MCF 10A (cell line): ENCODE results near the gene PHF1. TPM values are rescaled to one million over a fixed set of nuclear protein-coding genes. Genes with fewer than 3 reads are reported as not detected.

Experiments
- BruUV-seq: library from RNA; stranded (reverse); fragments of 400-500 nt; replicated peaks from 2 replicates; lab custom pipeline; 2021; lab: Mats Ljungman, UMichigan
- CTCF ChIA-PET: fragments of 300-600 bp; sonication (Branson Sonifier 250); formaldehyde crosslinking; extraction: SDS; loops from one replicate; lab custom pipeline; 2021; ENCODE audit warnings: antibody characterized with exemption, inconsistent platforms; lab: Yijun Ruan, JAX
- POLR2A ChIA-PET: fragments of 300-600, 350-650 bp; sonication (Branson Sonifier 250); formaldehyde crosslinking; extraction: SDS; loops from one replicate; lab custom pipeline; 2020; ENCODE audit warnings: antibody characterized with exemption, inconsistent platforms; lab: Yijun Ruan, JAX
- DNase-seq: peaks from one replicate; pipeline ENCODE4 v3.0.0-alpha.2; 2018; ENCODE audit not compliant: unreplicated experiment
- H3K27ac Mint-ChIP-seq: one replicate; pipeline ENCODE4 v1.8.0; 2022; ENCODE audit warnings: mild to moderate bottlenecking, low read depth, mixed read lengths; ENCODE audit not compliant: unreplicated experiment
- H3K27me3 Mint-ChIP-seq: one replicate; pipeline ENCODE4 v1.8.0; 2022; ENCODE audit warnings: mixed read lengths; ENCODE audit not compliant: insufficient read depth, unreplicated experiment
- H3K36me3 Mint-ChIP-seq: one replicate; pipeline ENCODE4 v1.8.0; 2022; ENCODE audit warnings: mild to moderate bottlenecking, moderate library complexity, mixed read lengths; ENCODE audit not compliant: insufficient read depth, unreplicated experiment
- H3K4me1 Mint-ChIP-seq: one replicate; pipeline ENCODE4 v1.8.0; 2022; ENCODE audit warnings: mixed read lengths; ENCODE audit not compliant: insufficient read depth, unreplicated experiment
- H3K4me3 Mint-ChIP-seq: one replicate; pipeline ENCODE4 v1.8.0; 2022; ENCODE audit warnings: mild to moderate bottlenecking, moderate library complexity, mixed read lengths; ENCODE audit not compliant: unreplicated experiment
- H3K9me3 Mint-ChIP-seq: one replicate; pipeline ENCODE4 v1.8.0; 2022; ENCODE audit warnings: mixed read lengths; ENCODE audit not compliant: unreplicated experiment
- CTCF ChIP-seq: fragments of 200-600 bp; IDR thresholded peaks from one replicate; pipeline ENCODE4 v1.8.0; 2022; ENCODE audit warnings: antibody characterized with exemption, mild to moderate bottlenecking; ENCODE audit not compliant: unreplicated experiment
- intact Hi-C: fragments of 100-400 bp; cut with micrococcal nuclease; formaldehyde crosslinking; loops from 2 replicates; pipeline ENCODE4 v1.14.1; 2022
- total RNA-seq: library from RNA; stranded (reverse); gene quantifications from 2 replicates; pipeline ENCODE4 v1.2.3, GENCODE V29; 2022

The PHF1 gene
- total RNA-seq, 1 experiment from 2014 or later: 28.9 TPM

- TF ChIP-seq CTCF: no peak
- H3K27me3 Mint-ChIP-seq: no peaks in the 10 kb centered on the region
- H3K27ac Mint-ChIP-seq: no peak overlapping the region
- POLR2A ChIA-PET: no interaction called here
- H3K9me3 Mint-ChIP-seq: no peaks in the 10 kb centered on the region
- no peak for DNase-seq
- intact Hi-C loops: no loop called here
- CTCF ChIA-PET: no interaction called here
- H3K36me3 Mint-ChIP-seq: peaks cover 10% of the 10 kb centered on the region
- H3K4me3 Mint-ChIP-seq: no peak overlapping the region
- peaks cover 33% of the 10 kb centered on the region for H3K4me1 Mint-ChIP-seq
- BruUV-seq: no TSS peak
Observed at GRCh38 chr6:33433001-33433543, 22.3 kb downstream of the PHF1 start.

GRCh38 chr6:33433544-33434191 lies 22.9 kb downstream of the PHF1 start:
- no peak overlapping the region for H3K4me3 Mint-ChIP-seq
- peaks cover 10% of the 10 kb centered on the region for H3K36me3 Mint-ChIP-seq
- no peak for DNase-seq
- H3K27me3 Mint-ChIP-seq: no peaks in the 10 kb centered on the region
- no TSS peak for BruUV-seq
- no peaks in the 10 kb centered on the region for H3K9me3 Mint-ChIP-seq
- intact Hi-C loops: no loop called here
- ChIA-PET CTCF (no interaction called here), POLR2A (no interaction called here)
- no peak for TF ChIP-seq CTCF
- H3K27ac Mint-ChIP-seq: peak overlapping the region; percentile 21
- peaks cover 29% of the 10 kb centered on the region for H3K4me1 Mint-ChIP-seq

- intact Hi-C loops: no loop called here
- Mint-ChIP-seq H3K9me3 (no peaks in the 10 kb centered on the region), H3K27me3 (no peaks in the 10 kb centered on the region), H3K27ac (no peak overlapping the region), H3K4me3 (no peak overlapping the region), H3K36me3 (peaks cover 10% of the 10 kb centered on the region), H3K4me1 (peaks cover 16% of the 10 kb centered on the region)
- no TSS peak for BruUV-seq
- no peak for DNase-seq
- TF ChIP-seq CTCF: no peak
- ChIA-PET POLR2A (no interaction called here), CTCF (no interaction called here)
Observed at GRCh38 chr6:33434961-33435360, 24.1 kb downstream of the PHF1 start.

GRCh38 chr6:33437666-33438065 lies 26.9 kb downstream of the PHF1 start:
- intact Hi-C loops: no loop called here
- Mint-ChIP-seq H3K36me3 (peaks cover 10% of the 10 kb centered on the region), H3K9me3 (no peaks in the 10 kb centered on the region)

More at GRCh38 chr6:33437666-33438065, 26.9 kb downstream of the PHF1 start:
- H3K27me3 Mint-ChIP-seq: no peaks in the 10 kb centered on the region
- peaks cover 4% of the 10 kb centered on the region for H3K4me1 Mint-ChIP-seq
- TF ChIP-seq CTCF: no peak
- H3K4me3 Mint-ChIP-seq: no peak overlapping the region
- DNase-seq: no peak
- CTCF ChIA-PET: interaction anchor here (0.6 to 1.0 kb wide), 3 partner anchors 13 to 175 kb away, joined by 3 read pairs; no protein-coding TSS in a partner anchor
- no peak overlapping the region for H3K27ac Mint-ChIP-seq
- BruUV-seq: no TSS peak
- POLR2A ChIA-PET: interaction anchor here (1.9 kb wide), 1 partner anchor 9 kb away, joined by 4 read pairs; no protein-coding TSS in a partner anchor
